NCI-H748 (cell line): ENCODE data around the gene FUZ.
A peak's percentile ranks its signal among the peaks of the same experiment; 100 is the strongest.
"Not testable (repeated sequence)": the region's sequence is repeated elsewhere in the genome, so short reads cannot be mapped to it uniquely, and the experiment has no call there.

ENCODE experiments used
- DNase-seq: peaks from one replicate; lab custom pipeline; 2025; ENCODE audit not compliant: unreplicated experiment; lab: John Stamatoyannopoulos, UW

FUZ gene

GRCh38 chr19:49833599-49833998 lies 20.5 kb upstream of the FUZ start:
- no peak for DNase-seq

GRCh38 chr19:49832556-49832955 lies 19.5 kb upstream of the FUZ start:
- no peak for DNase-seq

- DNase-seq = no peak
These were observed 18.5 kb upstream of the FUZ start for GRCh38 chr19:49831592-49831991.

GRCh38 chr19:49830766-49831165 lies 17.7 kb upstream of the FUZ start:
- no peak for DNase-seq

- no peak for DNase-seq
These were observed 16.6 kb upstream of the FUZ start for GRCh38 chr19:49829721-49830120.

GRCh38 chr19:49829200-49829599 lies 16.1 kb upstream of the FUZ start:
- no peak for DNase-seq

GRCh38 chr19:49827034-49827433 lies 13.9 kb upstream of the FUZ start:
- no peak for DNase-seq

GRCh38 chr19:49824662-49825061 lies 11.6 kb upstream of the FUZ start:
- no peak for DNase-seq

- DNase-seq = peak; percentile 56
These were observed 10.4 kb upstream of the FUZ start for GRCh38 chr19:49823472-49823871.

- DNase-seq = no peak
These were observed 7.0 kb upstream of the FUZ start for GRCh38 chr19:49820125-49820524.

GRCh38 chr19:49819452-49820115 lies 6.5 kb upstream of the FUZ start:
- not testable (repeated sequence) for DNase-seq

- no peak for DNase-seq
These were observed 5.7 kb upstream of the FUZ start for GRCh38 chr19:49818649-49819370.

- peak; percentile 93 for DNase-seq
These were observed 5.0 kb upstream of the FUZ start, which contains the start of gene MED25 for GRCh38 chr19:49817964-49818648. Gene MED25, plus strand, starts transcription at chr19:49818289. Its CDS starts 53 bp downstream, at chr19:49818342.

- peak; percentile 31 for DNase-seq
These were observed 3.5 kb upstream of the FUZ start for GRCh38 chr19:49816590-49816989.

- no peak for DNase-seq
These were observed 918 bp upstream of the FUZ start for GRCh38 chr19:49814010-49814409.

- no peak for DNase-seq
These were observed 568 bp downstream of the FUZ start for GRCh38 chr19:49812452-49812996.

GRCh38 chr19:49811328-49811727 lies 1.8 kb downstream of the FUZ start:
- DNase-seq = no peak

- no peak for DNase-seq
These were observed 3.1 kb downstream of the FUZ start for GRCh38 chr19:49809941-49810389.

- DNase-seq = peak; percentile 71
These were observed 3.7 kb downstream of the FUZ start for GRCh38 chr19:49809160-49809940.

- peak; percentile 97 for DNase-seq
These were observed 4.4 kb downstream of the FUZ start for GRCh38 chr19:49808711-49809159.
